Upper lobe of left lung (tissue), 4 donors: ENCODE results near the gene UQCR10.

ENCODE experiments used
- CTCF ChIP-seq, 6 experiments: fragments of 450-650 bp in 4 of 6; fragments of 200-600 bp in 2 of 6; sonication (generic) in 2 of 6; IDR thresholded peaks; one replicate each; pipeline ENCODE4 v1.5.1; 2016 to 2019; ENCODE audit warnings: antibody characterized with exemption in 6 of 6
- POLR2A ChIP-seq, 4 donors: fragments of 450-650 bp; IDR thresholded peaks; one replicate each; pipeline ENCODE4 v1.5.1; 2016 to 2017; ENCODE audit warnings: antibody characterized with exemption in 4 of 4, mild to moderate bottlenecking in 2 of 4
- POLR2AphosphoS5 ChIP-seq, 2 donors: sonication (generic); formaldehyde crosslinking; IDR thresholded peaks; one replicate each; pipeline ENCODE4 v1.5.1; 2017; ENCODE audit warnings: antibody characterized with exemption in 2 of 2

GRCh38 chr22:29787371-29787980 lies 20.3 kb downstream of the UQCR10 start:
- TF ChIP-seq POLR2A (IDR thresholded peaks at IDR 0.05) (no peak), CTCF (IDR thresholded peaks at IDR 0.05) (no peak), POLR2AphosphoS5 (IDR thresholded peaks at IDR 0.05) (no peak)
